GM19328 (cell line): Measurements from ENCODE around the gene PPM1N.

Experiments used
- ATAC-seq: cut with Tn5 transposase; IDR thresholded peaks from one replicate; pipeline ENCODE4 v1.9.1; 2021; ENCODE audit warnings: mild to moderate bottlenecking, moderate library complexity; ENCODE audit not compliant: unreplicated experiment

PPM1N gene

DNA sequence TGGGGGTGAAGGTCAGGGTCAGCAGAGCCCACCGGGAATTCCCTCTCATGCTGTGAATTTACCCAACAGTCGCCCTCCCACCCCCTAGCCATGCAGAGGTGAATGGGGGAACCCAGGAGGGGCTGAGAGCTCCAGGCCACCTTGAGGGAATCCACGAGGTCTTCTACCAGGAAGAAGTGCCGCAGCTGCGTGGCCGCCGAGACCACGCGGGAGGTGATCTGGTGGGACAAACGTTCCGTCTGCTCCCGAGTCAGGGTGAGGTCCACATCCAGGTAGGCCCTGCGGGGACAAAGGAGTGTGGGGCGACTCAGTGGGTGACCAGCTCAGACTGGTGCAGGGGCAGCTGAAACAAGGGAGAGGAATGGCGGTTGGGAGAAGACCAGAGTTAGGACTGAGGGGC, 9.5 kb upstream of the PPM1N start:
- ATAC-seq = no peak

DNA sequence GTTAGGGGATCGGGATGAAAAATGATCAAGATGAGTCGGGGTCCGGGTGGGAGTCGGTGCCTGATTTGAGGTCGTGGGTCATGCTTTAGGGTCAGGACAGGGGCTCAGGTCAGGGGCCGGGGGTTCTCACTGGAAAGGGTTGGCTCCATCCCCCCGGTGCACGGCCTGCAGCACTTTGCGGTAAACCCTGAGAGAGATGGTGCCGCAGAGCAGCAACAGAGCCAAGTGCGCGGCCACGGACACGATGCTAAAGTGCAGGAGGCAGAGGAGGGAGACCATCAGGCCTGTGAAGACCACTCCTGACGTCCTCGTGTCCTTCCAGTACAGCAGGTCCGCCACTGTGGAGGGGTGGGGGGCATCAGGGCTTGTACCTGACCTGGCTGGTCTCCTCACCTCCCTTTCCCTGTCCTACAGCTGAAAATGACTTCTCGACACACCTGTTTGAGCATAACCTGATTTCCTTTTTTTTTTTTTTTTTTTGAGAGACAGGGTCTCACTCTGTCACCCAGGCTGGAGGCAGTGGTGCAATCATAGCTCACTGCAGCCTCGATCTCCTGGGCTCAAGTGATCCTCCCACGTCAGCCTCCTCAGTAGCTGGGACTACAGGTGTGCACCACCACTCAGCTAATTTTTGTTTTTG, 8.9 kb upstream of the PPM1N start:
- ATAC-seq = no peak

DNA sequence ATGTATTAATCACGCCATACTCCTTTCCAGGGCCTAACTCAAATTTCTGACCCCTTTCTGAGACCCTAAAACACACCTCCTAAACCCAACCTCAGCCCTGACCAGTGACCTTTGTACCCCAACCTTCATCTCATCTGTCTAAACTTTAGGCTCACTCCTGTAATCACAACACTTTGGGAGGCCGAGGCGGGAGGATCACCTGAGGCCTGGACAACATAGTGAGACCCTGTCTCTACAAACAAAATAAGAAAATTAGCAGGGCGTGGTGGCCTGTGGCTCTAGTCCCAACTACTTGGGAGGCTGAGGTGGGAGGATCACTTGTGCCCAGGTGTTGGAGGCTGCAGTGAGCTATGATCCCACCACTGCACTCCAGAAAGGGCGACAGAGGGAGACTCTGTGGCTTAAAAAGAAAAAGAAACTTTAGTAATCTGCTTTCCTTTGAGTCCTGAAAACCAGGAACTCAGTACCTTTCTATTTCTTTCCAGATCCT, 6.1 kb upstream of the PPM1N start:
- no peak for ATAC-seq

DNA sequence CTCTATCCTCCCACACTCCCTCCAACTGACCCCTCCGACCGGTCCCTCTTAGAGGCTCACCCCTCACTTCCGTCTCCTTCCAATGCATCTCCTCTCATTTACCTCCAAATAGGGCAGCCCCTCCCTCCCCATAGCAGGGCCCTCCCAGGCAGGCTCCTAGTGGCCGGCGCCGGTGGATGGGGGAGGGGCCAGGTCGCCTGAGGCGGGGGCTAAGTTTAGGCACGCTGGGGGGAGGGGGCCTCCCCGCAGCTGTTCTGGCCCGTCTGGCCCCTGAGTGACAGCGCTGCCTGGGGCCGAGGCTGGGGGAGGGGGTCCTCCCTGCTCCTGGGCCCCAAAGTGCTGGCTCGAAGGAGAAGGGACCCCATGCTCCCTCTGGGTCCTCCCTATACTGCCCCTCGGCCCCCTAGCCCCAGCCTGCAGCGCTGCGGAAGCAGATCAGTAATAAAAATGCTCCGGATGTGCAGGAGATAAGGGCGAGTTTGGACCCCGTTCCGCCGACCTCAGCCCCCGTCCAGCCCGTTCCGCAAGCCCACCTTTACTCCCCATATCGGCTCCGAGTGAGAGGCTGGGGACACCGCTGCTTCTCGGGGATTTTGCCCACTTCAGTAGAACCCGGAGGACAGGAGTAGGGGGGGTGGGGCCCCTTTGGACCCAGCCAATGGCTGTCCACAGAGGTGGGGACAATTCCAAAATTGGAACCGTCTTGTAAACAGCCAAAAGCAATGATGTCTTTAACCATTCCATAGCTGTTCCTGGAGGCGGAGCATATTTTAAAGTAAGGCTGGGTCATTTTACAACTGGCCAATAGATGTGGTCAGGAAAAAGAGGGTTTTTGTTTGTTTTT, 5.4 kb upstream of the PPM1N start:
- no peak for ATAC-seq

DNA sequence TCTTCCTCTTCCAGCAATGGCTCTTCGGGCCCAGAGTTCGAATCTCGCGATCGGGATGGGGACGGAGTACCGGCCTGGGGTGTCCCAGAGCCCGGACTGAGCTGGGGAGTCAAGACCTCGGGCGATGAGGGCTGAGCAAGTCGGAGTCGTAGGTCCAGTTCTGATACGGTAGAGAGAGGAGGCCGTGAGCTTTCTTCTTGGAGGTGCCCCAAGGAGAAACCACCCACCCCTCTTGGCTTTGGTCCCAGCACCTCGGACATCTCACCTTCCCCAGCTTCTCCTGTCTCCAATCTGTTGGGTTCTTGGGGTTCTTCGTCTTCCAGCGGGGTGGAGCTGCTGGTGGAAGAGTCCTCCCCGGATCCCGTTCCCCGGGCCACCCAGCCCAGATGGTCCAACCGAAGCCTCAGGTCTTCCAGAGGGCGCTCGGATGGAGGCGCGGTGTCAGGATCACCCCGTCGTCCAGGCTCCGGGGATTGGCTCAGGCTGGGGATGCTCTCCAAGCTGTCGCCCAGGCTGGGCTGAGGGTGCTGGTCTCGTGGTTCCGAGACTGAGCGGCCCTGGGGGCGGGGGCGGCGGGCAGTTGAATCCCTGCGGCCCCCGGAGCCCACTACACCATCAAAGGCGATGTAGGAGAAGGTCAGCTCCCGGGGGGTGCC, 3.9 kb upstream of the PPM1N start:
- no peak for ATAC-seq

DNA sequence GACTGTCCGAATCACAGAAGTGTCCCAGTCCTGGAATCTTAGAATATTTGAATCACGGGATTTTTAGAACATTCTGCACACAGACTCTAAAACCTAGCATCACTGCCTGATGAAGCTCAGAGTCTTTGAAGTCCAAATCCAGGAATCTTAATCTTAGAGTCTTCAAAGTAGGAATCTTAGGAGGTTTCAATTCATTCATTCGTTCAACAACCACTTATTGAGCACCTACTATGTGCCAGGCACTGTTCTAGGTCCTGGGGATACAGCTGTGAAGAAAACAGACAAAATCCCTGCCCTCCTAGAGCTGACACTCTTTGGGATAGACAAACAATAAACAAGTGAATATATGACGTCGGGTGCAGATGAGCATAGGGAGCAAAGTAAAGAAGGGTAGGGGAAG, 3.1 kb upstream of the PPM1N start:
- no peak for ATAC-seq

DNA sequence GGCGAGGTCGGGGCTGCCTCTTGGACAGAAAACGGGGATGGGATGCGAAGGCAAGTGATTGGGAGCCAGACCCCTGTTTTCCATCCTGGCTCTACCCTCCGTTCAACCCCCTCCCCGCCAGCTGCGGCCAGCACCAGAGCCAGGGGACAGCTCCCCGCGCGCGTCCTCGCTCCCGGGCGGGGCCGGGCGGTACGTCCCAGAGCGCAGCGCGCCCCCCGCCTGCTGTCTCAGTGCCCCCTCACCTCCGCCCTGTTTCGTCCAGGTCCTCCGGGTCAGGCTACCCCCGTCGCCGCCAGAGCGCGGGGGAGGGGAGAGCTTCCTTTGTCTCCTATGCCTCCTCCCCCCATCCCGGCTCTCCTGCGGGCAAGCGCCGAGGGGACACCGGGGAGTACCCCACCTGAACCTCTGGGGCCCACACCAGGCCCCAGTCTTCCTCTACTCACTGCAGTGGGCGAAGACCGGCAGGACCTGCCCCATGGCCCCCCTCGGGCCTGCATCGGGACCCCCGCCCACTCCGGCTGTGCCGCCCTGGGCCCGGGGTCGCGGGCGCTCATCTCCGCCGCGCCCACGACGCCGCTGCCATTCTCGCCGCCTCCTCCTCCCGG, 1.8 kb upstream of the PPM1N start:
- no peak for ATAC-seq

DNA sequence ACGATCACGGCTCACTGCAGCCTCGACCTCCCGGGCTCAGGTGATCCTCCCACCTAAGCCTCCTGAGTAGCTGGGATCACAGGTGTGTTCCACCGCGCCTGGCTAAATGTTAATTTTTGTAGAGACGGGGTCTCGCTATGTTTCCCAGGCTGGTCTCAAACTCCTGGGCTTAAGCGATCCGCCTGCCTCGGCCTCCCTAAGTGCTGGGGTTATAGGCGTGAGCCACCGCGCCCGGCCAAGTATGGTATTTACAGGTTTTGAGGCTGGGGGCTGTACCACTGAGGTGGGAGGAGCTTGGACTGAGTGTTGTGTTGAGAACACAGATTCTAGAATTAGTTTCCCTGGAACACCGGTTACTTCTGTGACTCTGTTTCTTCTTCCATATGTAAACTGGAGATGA, 452 bp upstream of the PPM1N start:
- no peak for ATAC-seq

DNA sequence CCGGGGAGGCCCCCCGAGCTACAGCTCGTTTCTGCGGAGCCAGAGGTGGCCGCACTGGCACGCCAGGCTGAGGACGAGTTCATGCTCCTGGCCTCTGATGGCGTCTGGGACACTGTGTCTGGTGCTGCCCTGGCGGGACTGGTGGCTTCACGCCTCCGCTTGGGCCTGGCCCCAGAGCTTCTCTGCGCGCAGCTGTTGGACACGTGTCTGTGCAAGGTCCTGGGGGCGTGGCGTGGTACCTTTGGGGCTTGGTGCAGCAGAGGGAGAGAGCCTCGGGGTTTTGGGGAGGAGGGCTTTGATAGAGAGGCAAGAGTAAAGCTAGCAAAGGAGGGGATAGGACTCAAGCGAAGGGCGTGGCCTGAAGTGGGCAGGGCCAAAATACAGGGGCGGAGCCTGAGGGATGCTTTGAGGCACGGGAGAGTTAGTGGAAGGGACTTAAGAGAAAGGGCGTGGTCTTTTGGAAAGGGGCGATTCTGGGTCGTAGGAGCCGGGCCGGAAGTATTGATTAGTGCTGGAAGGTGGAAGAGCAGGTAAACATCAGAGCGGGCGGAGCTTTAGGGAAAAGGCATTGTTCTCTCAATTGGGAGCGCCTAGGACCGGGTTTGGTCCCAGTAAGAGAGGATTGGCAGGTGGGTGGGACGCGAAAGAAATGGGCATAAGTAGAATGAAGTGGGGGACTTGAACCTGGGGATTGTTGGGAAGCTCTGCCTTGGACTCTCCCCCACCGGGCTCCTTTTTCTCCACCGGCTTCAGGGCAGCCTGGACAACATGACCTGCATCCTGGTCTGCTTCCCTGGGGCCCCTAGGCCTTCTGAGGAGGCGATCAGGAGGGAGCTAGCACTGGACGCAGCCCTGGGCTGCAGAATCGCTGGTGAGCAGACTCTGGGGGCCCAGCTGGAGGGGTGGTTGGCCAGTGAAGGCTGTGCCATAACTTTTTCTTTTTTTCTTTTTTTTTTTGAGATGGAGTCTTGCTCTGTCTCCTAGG, 1.2 kb downstream of the PPM1N start:
- ATAC-seq = no peak

DNA sequence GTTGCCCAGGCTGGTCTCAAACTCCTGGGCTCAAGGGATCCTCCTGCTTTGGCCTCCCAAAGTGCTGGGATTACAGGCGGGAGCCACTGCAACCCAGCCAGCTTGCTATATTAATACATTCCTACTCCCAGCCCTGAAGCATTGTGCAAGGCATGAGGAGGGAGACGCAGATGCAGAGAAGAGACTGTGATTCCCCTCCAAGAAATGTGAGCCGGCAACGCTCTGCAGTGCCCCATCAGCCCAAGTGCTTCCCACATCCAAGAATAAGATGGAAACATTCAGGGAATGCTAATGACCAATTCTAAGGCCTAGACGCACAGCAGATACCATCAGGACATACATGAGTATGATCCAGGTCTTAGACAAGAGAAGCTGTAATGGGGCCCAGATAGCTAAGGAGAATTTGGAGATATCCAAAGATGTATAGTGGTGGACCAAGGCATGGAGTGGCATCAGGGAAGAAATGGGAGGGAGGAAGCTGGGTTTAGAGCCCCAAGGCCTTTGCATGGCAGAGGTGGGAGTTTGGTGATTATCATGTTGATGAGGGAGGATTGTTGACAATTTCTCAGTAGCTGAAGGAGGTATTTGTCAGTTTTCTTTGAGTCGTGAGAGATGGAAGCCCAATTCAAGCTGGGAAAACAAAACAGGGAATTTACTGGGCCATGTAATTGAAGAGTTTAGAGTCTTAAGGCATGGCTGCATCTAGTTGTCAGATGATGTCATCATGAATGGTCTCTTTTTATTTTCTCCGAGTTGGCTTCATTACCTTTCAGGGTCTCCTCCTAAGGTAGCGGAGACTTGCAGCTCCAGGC, 2.9 kb downstream of the PPM1N start:
- no peak for ATAC-seq

DNA sequence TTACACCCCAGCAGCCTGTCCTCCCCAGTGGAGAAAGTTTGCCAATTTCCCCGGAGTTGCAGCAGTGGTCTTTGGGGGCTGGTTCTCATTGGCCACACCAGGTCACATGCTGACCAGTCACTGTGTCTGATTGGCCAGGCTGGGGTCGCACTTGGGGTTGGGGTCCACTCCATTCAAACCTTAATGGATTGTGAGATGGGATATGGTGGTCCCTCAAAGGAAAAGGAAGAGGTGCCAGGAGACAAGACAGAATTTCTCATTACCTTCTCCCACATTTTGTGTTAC, 3.4 kb downstream of the PPM1N start:
- no peak for ATAC-seq

DNA sequence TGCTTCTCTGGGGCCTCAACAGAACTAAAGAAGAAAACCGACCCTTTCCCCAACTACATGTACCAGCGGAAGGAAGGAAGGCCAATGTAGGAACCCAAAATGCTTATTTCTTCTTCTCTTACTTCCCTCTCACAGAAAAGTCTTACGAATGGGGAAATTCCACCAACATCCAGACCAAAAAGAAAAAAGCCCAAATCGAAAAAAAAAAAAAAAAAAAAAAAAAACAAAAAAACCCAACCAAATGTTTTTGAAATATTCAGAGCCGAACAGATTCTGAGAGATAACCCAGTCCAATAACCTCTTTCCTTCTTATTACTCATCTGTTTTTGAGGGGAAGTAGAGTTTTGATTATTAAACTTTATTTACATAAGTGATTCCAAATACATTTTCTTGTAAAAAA, 3.9 kb downstream of the PPM1N start:
- no peak for ATAC-seq

DNA sequence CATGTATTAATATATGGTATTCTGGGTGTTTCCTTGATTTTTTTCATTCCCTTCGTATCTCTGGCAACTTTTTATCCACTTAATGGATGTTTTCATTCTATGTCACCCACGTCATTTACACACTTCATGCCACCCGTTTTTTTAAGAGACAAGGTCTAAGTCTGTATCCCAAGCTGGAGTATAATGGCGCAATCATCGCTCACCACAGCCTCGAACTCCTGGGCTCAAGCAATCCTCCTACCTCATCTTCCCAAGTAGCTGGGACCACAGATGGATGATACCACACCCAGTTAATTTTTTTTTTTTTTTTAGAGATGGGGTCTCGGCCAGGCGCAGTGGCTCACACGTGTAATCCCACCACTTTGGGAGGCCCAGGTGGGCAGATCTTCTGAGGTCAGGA, 5.7 kb downstream of the PPM1N start:
- no peak for ATAC-seq

DNA sequence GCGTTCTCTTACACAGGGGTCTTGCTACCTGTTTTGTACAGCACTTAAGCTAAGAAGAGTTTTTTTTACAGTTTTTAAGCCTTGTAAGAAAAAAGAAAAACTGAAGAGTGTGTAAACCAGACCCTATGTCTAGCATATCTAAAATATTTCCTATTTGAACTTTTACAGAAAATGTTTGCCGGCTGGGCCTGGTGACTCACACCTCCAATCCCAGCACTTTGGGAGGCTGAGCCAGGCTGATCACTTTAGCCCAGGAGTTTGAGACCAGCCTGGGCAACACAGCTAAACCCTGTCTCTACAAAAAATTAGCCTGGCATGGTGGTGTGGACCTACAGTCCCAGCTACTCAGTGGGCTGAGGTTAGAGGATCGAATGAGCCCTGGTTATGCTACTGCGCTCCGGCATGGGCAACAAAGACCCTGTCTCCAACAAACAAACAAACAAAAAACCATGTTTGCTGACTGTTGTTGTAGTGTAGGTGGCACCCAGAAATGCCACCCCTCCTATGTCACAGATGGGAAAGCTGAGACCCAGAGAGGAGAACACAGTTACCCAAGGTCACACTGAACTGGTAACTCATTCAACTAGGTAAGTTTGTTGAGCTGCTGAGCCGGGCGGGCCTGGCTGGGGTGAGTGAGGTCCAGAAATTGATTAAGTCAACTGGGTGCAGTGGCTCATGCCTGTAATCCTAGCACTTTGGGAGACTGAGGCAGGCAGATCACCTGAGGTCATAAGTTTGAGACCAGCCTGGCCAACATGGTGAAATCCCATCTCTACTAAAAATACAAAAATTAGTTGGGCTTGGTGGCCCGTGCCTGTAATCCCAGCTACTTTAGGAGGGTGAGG, 7.1 kb downstream of the PPM1N start:
- ATAC-seq = no peak

DNA sequence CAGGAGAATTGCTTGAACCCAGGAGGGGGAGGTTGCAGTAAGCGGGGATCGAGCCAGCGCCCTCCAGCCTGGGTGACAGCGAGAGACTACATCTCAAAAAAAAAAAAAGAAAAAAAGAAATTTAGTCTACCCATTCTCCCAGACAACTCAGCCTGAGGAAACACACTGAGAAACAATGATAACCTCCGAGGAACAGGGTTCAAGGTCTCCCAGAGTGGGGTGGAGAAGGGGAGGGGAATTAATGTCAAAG, 7.7 kb downstream of the PPM1N start:
- ATAC-seq = no peak

DNA sequence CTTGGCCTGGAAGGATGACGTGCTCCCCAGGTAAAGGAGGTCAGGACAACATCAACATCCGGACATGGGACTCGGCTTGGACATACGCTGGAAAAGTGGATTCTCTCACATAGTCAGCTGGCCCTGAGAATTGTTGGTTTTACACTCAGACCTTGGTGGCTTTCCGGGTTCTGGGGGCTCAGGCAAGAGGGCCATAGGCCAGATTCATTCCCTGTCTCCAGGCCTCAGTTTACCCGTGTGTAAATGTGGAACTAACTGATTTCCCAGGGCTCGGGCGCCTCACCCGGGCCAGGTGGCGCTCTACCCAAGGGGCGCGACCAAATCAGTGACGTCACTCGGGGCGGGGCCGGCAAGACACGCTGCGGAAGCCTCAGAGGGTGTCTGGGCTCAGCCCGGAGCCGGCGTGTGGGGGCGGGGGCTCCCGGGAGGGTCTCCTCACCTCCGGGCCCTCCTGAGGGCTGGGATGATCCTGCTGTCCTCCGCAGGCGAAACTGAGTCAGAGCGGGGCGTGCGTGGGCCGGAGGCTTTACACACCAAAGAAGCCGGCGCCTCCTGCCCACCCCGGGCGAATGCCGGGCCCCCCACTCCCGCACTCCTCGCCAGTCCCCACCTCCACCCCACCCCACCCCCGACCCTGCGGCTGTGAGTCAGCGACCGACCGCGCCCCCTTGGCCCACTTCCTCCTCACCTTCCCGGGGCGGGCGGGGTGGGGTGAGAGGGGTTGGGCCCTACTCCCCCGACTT, 8.2 kb downstream of the PPM1N start:
- peak; percentile 62 for ATAC-seq

DNA sequence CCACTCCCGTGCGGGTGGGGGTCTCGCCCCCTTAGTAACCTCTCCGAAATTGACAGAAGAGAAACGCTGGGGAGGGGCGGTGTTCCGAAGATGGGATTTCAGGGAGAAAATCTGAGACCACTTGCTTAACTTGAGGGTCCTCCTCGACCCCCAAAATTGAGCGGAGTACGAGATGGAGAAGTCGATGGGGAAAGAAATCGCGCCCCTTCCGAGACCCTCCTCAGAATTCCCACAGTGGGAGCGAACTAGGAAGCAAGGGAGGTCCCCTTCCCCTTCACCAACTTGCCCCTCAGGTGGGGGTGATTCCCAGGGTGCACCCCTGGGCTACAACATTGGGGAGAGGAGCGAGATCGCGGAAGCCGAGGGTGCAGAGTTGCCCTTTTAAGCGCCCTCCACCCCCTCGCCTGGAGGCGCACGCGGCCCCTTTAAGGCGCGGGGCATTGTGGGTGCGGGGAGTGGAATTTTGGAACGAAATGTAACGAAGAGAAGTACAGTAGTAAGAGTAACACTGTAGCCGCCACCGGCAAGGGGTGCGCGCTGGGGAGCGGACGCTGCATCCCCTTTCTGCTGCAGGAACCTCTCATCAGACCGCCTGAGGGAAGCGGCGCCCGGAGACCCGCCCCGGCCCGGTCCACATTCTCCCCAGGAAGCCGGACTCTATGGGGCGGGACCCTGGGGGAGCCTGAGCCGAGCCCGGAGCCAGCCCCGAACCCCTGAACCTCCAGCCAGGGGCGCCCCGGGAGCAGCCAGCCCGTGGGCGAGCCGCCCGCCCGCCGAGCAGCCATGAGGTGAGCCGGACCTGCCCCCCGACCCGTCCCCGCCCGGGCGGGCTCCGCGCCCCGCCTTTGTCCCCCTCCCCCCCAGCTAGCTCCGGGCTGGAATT, 9.0 kb downstream of the PPM1N start, which contains the start of gene VASP:
TSS of gene VASP (plus strand) at position 491 of the 883 bp plus-strand sequence. CDS start at position 784, 293 bp downstream.
- peak; percentile 40 for ATAC-seq
